ENCODE results near the gene LBX1.

LBX1 gene

DNA sequence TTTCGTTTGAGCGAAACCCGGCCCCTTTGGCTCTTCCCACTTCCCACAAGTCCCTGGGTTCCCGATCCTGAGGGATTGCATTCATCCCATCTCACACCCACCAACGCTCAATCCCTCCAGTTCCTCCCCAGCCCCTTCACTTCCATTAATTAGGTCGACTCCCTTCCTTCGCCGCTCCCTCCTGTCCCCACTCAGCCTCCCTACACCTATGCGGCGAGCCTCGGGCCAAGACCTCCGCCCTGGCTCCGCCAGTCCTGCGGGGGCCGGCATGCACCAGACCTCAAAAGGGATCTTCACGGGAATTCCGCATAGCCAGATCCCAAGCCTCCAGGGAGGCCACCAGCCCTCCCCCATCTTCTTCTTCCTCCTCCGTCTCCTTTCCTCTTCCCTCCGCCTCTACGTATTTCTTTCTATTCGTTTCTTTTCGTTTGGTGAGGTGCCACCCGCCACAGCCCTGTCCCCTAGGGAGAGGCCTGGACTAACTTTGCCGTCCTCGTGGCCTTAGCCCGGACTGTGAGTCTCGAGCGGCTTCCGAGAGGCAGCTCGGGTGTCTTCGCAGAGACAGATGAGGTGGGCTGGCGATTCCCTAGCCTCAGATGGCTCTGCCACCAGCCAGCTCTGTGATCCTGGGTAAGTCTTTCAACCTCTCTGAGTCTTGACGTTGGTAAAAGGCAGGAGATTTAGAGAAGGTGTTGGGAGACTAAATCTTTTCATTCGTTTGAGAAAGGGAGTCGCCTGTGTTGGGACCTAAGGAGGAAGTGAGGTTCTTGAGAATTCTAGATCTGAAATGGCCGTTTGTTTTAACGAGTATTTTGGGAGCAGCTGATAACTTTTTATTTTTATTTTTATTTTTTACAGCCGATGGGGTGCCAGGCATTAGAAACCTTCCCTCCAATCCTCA is 8.1 kb upstream of the LBX1 start:
- Histone ChIP-seq H3K27me3 (ENCODE audit: control insufficient read depth in 1 of 2, insufficient read depth in 1 of 2, low read length in 2 of 2) (peaks cover 95 to 97% of the 10 kb centered on the region in 2 experiments), H3K27ac (ENCODE audit: low read length, poor library complexity, severe bottlenecking) (no peak overlapping the region), H3K4ac (ENCODE audit: low read depth in 1 of 2, low read length in 2 of 2) (no peak overlapping the region), H2AFZ (ENCODE audit: low read depth, low read length) (no peak overlapping the region), H2BK5ac (ENCODE audit: low read depth, low read length, poor library complexity, severe bottlenecking) (no peak overlapping the region), H2AK5ac (ENCODE audit: low read length, severe bottlenecking) (no peak overlapping the region), H2BK15ac (ENCODE audit: low read depth, poor library complexity, severe bottlenecking) (no peak overlapping the region), H3K9me3 (ENCODE audit: control insufficient read depth, low read length) (peaks cover 7% of the 10 kb centered on the region), H3K36me3 (ENCODE audit: control insufficient read depth in 1 of 2, insufficient read depth in 2 of 2, low read depth in 1 of 2, low read length in 2 of 2) (no peaks in the 10 kb centered on the region), H3K18ac (ENCODE audit: low read depth in 1 of 2, low read length in 2 of 2) (no peak overlapping the region), H3K79me1 (replicated peaks; ENCODE audit: low read length, poor library complexity, severe bottlenecking) (no peaks in the 10 kb centered on the region), H4K91ac (ENCODE audit: low read length) (no peak overlapping the region), H4K8ac (ENCODE audit: low read length) (no peak overlapping the region), H3K9ac (ENCODE audit: low read length) (no peak overlapping the region), H3K14ac (ENCODE audit: low read length in 2 of 2) (no peak overlapping the region), H3K4me1 (ENCODE audit: control insufficient read depth, insufficient read depth, low read depth, low read length) (peaks cover 5% of the 10 kb centered on the region), H3K4me2 (ENCODE audit: low read length, poor library complexity, severe bottlenecking) (no peak overlapping the region), H3K23ac (ENCODE audit: low read length in 2 of 2) (peak overlapping the region in 1 of 2 experiments; percentile 38), H3K4me3 (ENCODE audit: insufficient read depth in 1 of 2, low read depth in 1 of 2, low read length in 2 of 2) (no peak overlapping the region), H2BK120ac (ENCODE audit: low read depth, low read length) (no peak overlapping the region), H2BK12ac (ENCODE audit: low read length in 2 of 2) (no peak overlapping the region)
- peak; percentile 48 for DNase-seq
- WGBS = 6% methylated on average over 36 of the region's 38 CpGs

DNA sequence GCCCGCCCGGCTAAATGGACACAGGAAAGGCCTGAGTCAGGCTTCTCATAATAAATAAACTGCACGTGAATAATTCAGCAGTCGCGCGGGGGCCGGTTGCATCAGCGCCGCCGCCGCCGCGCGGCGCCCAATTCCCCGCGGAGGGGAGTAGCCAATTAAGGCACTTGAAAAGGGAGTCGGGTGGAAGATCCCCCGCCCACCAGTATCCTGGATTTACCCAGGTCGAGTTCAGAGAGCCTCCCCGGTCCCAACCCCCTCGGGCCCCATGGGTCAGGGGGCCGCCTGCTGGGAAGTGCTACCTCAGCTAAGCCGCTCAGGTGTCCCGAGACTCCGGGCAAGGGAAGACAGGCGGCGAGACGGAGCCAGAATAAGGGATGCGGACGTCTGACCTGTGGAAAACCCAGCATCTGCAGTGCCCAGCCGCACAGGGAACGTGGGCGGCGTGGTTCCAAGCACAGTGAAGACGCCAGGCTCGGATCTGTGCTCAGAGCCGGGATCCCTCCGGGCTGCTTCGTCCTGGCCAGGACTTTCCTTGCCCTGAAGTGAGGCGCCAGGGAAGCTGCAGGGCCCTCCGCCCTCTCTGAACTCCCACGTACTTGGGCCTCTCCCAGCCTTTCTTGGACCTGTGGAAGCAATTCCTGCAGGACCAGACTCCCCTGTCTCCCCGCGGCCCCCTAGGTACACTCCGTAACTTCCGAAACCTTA is 7.3 kb upstream of the LBX1 start:
- H2AK5ac ChIP-seq (ENCODE audit: low read length, severe bottlenecking) = no peak overlapping the region
- H2BK15ac ChIP-seq (ENCODE audit: low read depth, poor library complexity, severe bottlenecking) = no peak overlapping the region
- no peak for DNase-seq
- H2BK12ac ChIP-seq (ENCODE audit: low read length in 2 of 2) = no peak overlapping the region
- H3K14ac ChIP-seq (ENCODE audit: low read length in 2 of 2) = no peak overlapping the region
- peaks cover 97 to 98% of the 10 kb centered on the region in 2 experiments for H3K27me3 ChIP-seq (ENCODE audit: control insufficient read depth in 1 of 2, insufficient read depth in 1 of 2, low read length in 2 of 2)
- no peak overlapping the region for H3K27ac ChIP-seq (ENCODE audit: low read length, poor library complexity, severe bottlenecking)
- peak overlapping the region in 1 of 2 experiments; percentile 28 for H3K4me3 ChIP-seq (ENCODE audit: insufficient read depth in 1 of 2, low read depth in 1 of 2, low read length in 2 of 2)
- H3K36me3 ChIP-seq (ENCODE audit: control insufficient read depth in 1 of 2, insufficient read depth in 2 of 2, low read depth in 1 of 2, low read length in 2 of 2) = no peaks in the 10 kb centered on the region
- H2AFZ ChIP-seq (ENCODE audit: low read depth, low read length) = no peak overlapping the region
- peaks cover 5% of the 10 kb centered on the region for H3K4me1 ChIP-seq (ENCODE audit: control insufficient read depth, insufficient read depth, low read depth, low read length)
- H3K9me3 ChIP-seq (ENCODE audit: control insufficient read depth, low read length) = peaks cover 10% of the 10 kb centered on the region
- H3K4me2 ChIP-seq (ENCODE audit: low read length, poor library complexity, severe bottlenecking) = no peak overlapping the region
- no peak overlapping the region for H3K4ac ChIP-seq (ENCODE audit: low read depth in 1 of 2, low read length in 2 of 2)
- H3K79me1 ChIP-seq (replicated peaks; ENCODE audit: low read length, poor library complexity, severe bottlenecking) = no peaks in the 10 kb centered on the region
- H2BK5ac ChIP-seq (ENCODE audit: low read depth, low read length, poor library complexity, severe bottlenecking) = no peak overlapping the region
- no peak overlapping the region for H3K18ac ChIP-seq (ENCODE audit: low read depth in 1 of 2, low read length in 2 of 2)
- WGBS = 2% methylated on average over 47 of the region's 47 CpGs
- peak overlapping the region in 1 of 2 experiments; percentile 91 for H3K23ac ChIP-seq (ENCODE audit: low read length in 2 of 2)
- H4K91ac ChIP-seq (ENCODE audit: low read length) = no peak overlapping the region
- H3K9ac ChIP-seq (ENCODE audit: low read length) = no peak overlapping the region
- no peak overlapping the region for H4K8ac ChIP-seq (ENCODE audit: low read length)
- H2BK120ac ChIP-seq (ENCODE audit: low read depth, low read length) = no peak overlapping the region

DNA sequence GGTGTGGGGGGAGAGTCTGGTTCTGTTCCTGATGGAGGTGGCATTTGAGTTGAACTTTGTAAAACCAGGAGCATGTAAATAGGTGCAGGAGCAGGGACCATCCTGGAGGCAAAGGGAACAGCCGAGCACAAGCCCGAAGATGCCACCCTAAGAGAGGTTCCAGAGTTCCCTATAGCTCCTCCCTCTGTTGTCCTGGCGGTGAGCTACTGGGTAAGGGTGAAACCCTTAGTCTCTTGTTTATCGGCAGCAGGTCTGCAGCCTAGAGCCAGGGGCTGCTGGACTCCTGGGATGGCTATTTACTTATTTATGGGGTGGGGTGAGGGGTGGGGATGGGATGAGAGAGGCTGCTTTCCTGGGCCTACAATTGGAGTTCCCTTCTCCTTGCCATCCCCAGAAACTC is 6.5 kb upstream of the LBX1 start:
- Histone ChIP-seq H2BK12ac (ENCODE audit: low read length in 2 of 2) (no peak overlapping the region), H3K36me3 (ENCODE audit: control insufficient read depth in 1 of 2, insufficient read depth in 2 of 2, low read depth in 1 of 2, low read length in 2 of 2) (no peaks in the 10 kb centered on the region), H3K4ac (ENCODE audit: low read depth in 1 of 2, low read length in 2 of 2) (no peak overlapping the region), H4K8ac (ENCODE audit: low read length) (no peak overlapping the region), H2BK15ac (ENCODE audit: low read depth, poor library complexity, severe bottlenecking) (no peak overlapping the region), H3K14ac (ENCODE audit: low read length in 2 of 2) (no peak overlapping the region), H3K9ac (ENCODE audit: low read length) (no peak overlapping the region), H3K4me3 (ENCODE audit: insufficient read depth in 1 of 2, low read depth in 1 of 2, low read length in 2 of 2) (no peak overlapping the region), H3K27ac (ENCODE audit: low read length, poor library complexity, severe bottlenecking) (no peak overlapping the region), H3K23ac (ENCODE audit: low read length in 2 of 2) (no peak overlapping the region), H3K27me3 (ENCODE audit: control insufficient read depth in 1 of 2, insufficient read depth in 1 of 2, low read length in 2 of 2) (peaks cover 99 to 100% of the 10 kb centered on the region in 2 experiments), H2AFZ (ENCODE audit: low read depth, low read length) (no peak overlapping the region), H3K79me1 (replicated peaks; ENCODE audit: low read length, poor library complexity, severe bottlenecking) (no peaks in the 10 kb centered on the region), H3K9me3 (ENCODE audit: control insufficient read depth, low read length) (peaks cover 10% of the 10 kb centered on the region), H3K4me2 (ENCODE audit: low read length, poor library complexity, severe bottlenecking) (no peak overlapping the region), H2BK5ac (ENCODE audit: low read depth, low read length, poor library complexity, severe bottlenecking) (no peak overlapping the region), H3K18ac (ENCODE audit: low read depth in 1 of 2, low read length in 2 of 2) (no peak overlapping the region), H4K91ac (ENCODE audit: low read length) (no peak overlapping the region), H2BK120ac (ENCODE audit: low read depth, low read length) (no peak overlapping the region), H2AK5ac (ENCODE audit: low read length, severe bottlenecking) (no peak overlapping the region), H3K4me1 (ENCODE audit: control insufficient read depth, insufficient read depth, low read depth, low read length) (peaks cover 5% of the 10 kb centered on the region)
- DNase-seq = no peak
- WGBS = 4% methylated on average over 4 of the region's 4 CpGs

DNA sequence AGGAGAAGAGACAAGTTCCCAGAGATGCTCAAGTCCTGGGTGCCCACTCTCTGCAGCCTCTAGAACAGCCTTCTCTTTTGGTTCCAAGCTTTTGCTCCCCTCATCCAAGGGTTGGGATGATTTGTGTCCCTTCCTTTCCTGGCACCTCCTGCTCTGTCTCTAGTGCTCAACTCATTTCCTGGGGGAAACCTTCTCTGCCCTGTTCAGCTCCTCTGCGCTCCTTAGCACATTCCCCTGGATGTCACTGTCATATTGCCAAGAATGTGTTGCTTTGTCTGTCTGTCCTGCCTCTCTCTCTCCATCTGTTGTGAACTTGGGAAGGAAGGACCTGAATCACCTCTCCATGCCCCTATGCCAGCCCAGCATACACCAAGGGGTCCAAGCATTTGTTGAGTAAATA is 5.1 kb upstream of the LBX1 start:
- no peak overlapping the region for H2AK5ac ChIP-seq (ENCODE audit: low read length, severe bottlenecking)
- no peak overlapping the region for H3K4ac ChIP-seq (ENCODE audit: low read depth in 1 of 2, low read length in 2 of 2)
- H3K79me1 ChIP-seq (replicated peaks; ENCODE audit: low read length, poor library complexity, severe bottlenecking) = no peaks in the 10 kb centered on the region
- H2BK12ac ChIP-seq (ENCODE audit: low read length in 2 of 2) = no peak overlapping the region
- peaks cover 98 to 99% of the 10 kb centered on the region in 2 experiments for H3K27me3 ChIP-seq (ENCODE audit: control insufficient read depth in 1 of 2, insufficient read depth in 1 of 2, low read length in 2 of 2)
- no peak overlapping the region for H4K8ac ChIP-seq (ENCODE audit: low read length)
- H2BK15ac ChIP-seq (ENCODE audit: low read depth, poor library complexity, severe bottlenecking) = no peak overlapping the region
- no peak overlapping the region for H3K9ac ChIP-seq (ENCODE audit: low read length)
- peaks cover 12% of the 10 kb centered on the region for H3K4me1 ChIP-seq (ENCODE audit: control insufficient read depth, insufficient read depth, low read depth, low read length)
- no peak overlapping the region for H3K18ac ChIP-seq (ENCODE audit: low read depth in 1 of 2, low read length in 2 of 2)
- H3K4me3 ChIP-seq (ENCODE audit: insufficient read depth in 1 of 2, low read depth in 1 of 2, low read length in 2 of 2) = no peak overlapping the region
- WGBS = 88% methylated on average over 1 of the region's 1 CpG
- no peak overlapping the region for H3K27ac ChIP-seq (ENCODE audit: low read length, poor library complexity, severe bottlenecking)
- H2BK5ac ChIP-seq (ENCODE audit: low read depth, low read length, poor library complexity, severe bottlenecking) = no peak overlapping the region
- H3K23ac ChIP-seq (ENCODE audit: low read length in 2 of 2) = no peak overlapping the region
- H4K91ac ChIP-seq (ENCODE audit: low read length) = no peak overlapping the region
- H3K4me2 ChIP-seq (ENCODE audit: low read length, poor library complexity, severe bottlenecking) = no peak overlapping the region
- no peak overlapping the region for H2BK120ac ChIP-seq (ENCODE audit: low read depth, low read length)
- no peak overlapping the region for H3K14ac ChIP-seq (ENCODE audit: low read length in 2 of 2)
- peaks cover 10% of the 10 kb centered on the region for H3K9me3 ChIP-seq (ENCODE audit: control insufficient read depth, low read length)
- H2AFZ ChIP-seq (ENCODE audit: low read depth, low read length) = no peak overlapping the region
- no peaks in the 10 kb centered on the region for H3K36me3 ChIP-seq (ENCODE audit: control insufficient read depth in 1 of 2, insufficient read depth in 2 of 2, low read depth in 1 of 2, low read length in 2 of 2)
- no peak for DNase-seq
